Measurements from ENCODE around the gene TCTN1.
"Not testable (repeated sequence)": the region's sequence is repeated elsewhere in the genome, so short reads cannot be mapped to it uniquely, and the experiment has no call there.

- not testable (repeated sequence) for TF ChIP-seq CTCF, POLR2A (IDR thresholded peaks at IDR 0.05)
These were observed 21.0 kb upstream of the TCTN1 start for GRCh38 chr12:110592919-110593318.
